ENCODE results near the gene TRABD. TPM values are rescaled to one million over a fixed set of nuclear protein-coding genes. Genes with fewer than 3 reads are reported as not detected.

Gene TRABD
- total RNA-seq, 2 experiments from 2014 or later = 126 to 128 TPM

- intact Hi-C loops (cut with micrococcal nuclease; ENCODE audit: unreplicated experiment) = no loop called here
- no peaks in the 10 kb centered on the region for H3K9me3 ChIP-seq (ENCODE audit: low read length)
- no peaks in the 10 kb centered on the region for H3K9me2 ChIP-seq (ENCODE audit: insufficient read depth, low read length)
- no peak for TF ChIP-seq EZH2phosphoT487 (IDR thresholded peaks at IDR 0.05; ENCODE audit: borderline replicate concordance, low read depth, low read length)
- no peaks in the 10 kb centered on the region for H4K20me1 ChIP-seq (ENCODE audit: insufficient read depth, low read length)
- BruUV-seq (replicated peaks) = no TSS peak
- peaks cover 18% of the 10 kb centered on the region for H3K4me1 ChIP-seq (ENCODE audit: insufficient read depth, low read length, poor library complexity, severe bottlenecking)
- H2AFZ ChIP-seq (ENCODE audit: low read length) = no peak overlapping the region
- POLR2A ChIA-PET = no interaction called here
- no peak overlapping the region for H3K27ac ChIP-seq (ENCODE audit: low read depth, low read length, poor library complexity, severe bottlenecking)
- no peak for DNase-seq (ENCODE audit: low spot score)
- H3K79me2 ChIP-seq (ENCODE audit: insufficient read depth, low read depth, low read length) = peaks cover 22% of the 10 kb centered on the region
- H3K4me2 ChIP-seq (ENCODE audit: low read length) = no peak overlapping the region
- H3K4me3 ChIP-seq (ENCODE audit: low read depth, low read length, poor library complexity, severe bottlenecking) = no peak overlapping the region
- CTCF ChIA-PET (ENCODE audit: unreplicated experiment) = no interaction called here
- peaks cover 9% of the 10 kb centered on the region for H3K36me3 ChIP-seq (ENCODE audit: insufficient read depth, low read length)
Measured at GRCh38 chr22:50183141-50183971, 2.4 kb upstream of the TRABD start.

- Histone ChIP-seq H3K36me3 (ENCODE audit: insufficient read depth, low read length) (peaks cover 17% of the 10 kb centered on the region), H3K9me2 (ENCODE audit: insufficient read depth, low read length) (no peaks in the 10 kb centered on the region), H3K4me2 (ENCODE audit: low read length) (peak overlapping the region; percentile 73; the same call in 1 of the 2 replicates), H4K20me1 (ENCODE audit: insufficient read depth, low read length) (no peaks in the 10 kb centered on the region), H3K27ac (ENCODE audit: low read depth, low read length, poor library complexity, severe bottlenecking) (no peak overlapping the region), H3K4me3 (ENCODE audit: low read depth, low read length, poor library complexity, severe bottlenecking) (peak overlapping the region; percentile 68), H2AFZ (ENCODE audit: low read length) (no peak overlapping the region), H3K4me1 (ENCODE audit: insufficient read depth, low read length, poor library complexity, severe bottlenecking) (peaks cover 27% of the 10 kb centered on the region), H3K79me2 (ENCODE audit: insufficient read depth, low read depth, low read length) (peaks cover 29% of the 10 kb centered on the region), H3K9me3 (ENCODE audit: low read length) (no peaks in the 10 kb centered on the region)
- TF ChIP-seq EZH2phosphoT487 (IDR thresholded peaks at IDR 0.05; ENCODE audit: borderline replicate concordance, low read depth, low read length) (no peak), CTCF (conservative IDR thresholded peaks at IDR 0.05; ENCODE audit: low read length) (no peak)
- DNase-seq (ENCODE audit: low spot score) = no peak
- CTCF ChIA-PET (ENCODE audit: unreplicated experiment) = no interaction called here
- BruUV-seq (replicated peaks) = no TSS peak
- POLR2A ChIA-PET = no interaction called here
- intact Hi-C loops (cut with micrococcal nuclease; ENCODE audit: unreplicated experiment) = no loop called here
Measured at GRCh38 chr22:50184004-50184901, 1.5 kb upstream of the TRABD start.

- H3K9me3 ChIP-seq (ENCODE audit: low read length) = no peaks in the 10 kb centered on the region
- H3K4me1 ChIP-seq (ENCODE audit: insufficient read depth, low read length, poor library complexity, severe bottlenecking) = peaks cover 34% of the 10 kb centered on the region
- H2AFZ ChIP-seq (ENCODE audit: low read length) = peak overlapping the region; percentile 26; the same call in 1 of the 2 replicates
- peak overlapping the region; percentile 73 for H3K4me2 ChIP-seq (ENCODE audit: low read length)
- H3K79me2 ChIP-seq (ENCODE audit: insufficient read depth, low read depth, low read length) = peaks cover 29% of the 10 kb centered on the region
- no TSS peak for BruUV-seq (replicated peaks)
- no peaks in the 10 kb centered on the region for H4K20me1 ChIP-seq (ENCODE audit: insufficient read depth, low read length)
- no peak for DNase-seq (ENCODE audit: low spot score)
- H3K36me3 ChIP-seq (ENCODE audit: insufficient read depth, low read length) = peaks cover 17% of the 10 kb centered on the region
- intact Hi-C loops (cut with micrococcal nuclease; ENCODE audit: unreplicated experiment) = no loop called here
- H3K27ac ChIP-seq (ENCODE audit: low read depth, low read length, poor library complexity, severe bottlenecking) = no peak overlapping the region
- TF ChIP-seq EZH2phosphoT487 (IDR thresholded peaks at IDR 0.05; ENCODE audit: borderline replicate concordance, low read depth, low read length) (no peak), CTCF (conservative IDR thresholded peaks at IDR 0.05; ENCODE audit: low read length) (no peak)
- ChIA-PET CTCF (ENCODE audit: unreplicated experiment) (no interaction called here), POLR2A (no interaction called here)
- H3K4me3 ChIP-seq (ENCODE audit: low read depth, low read length, poor library complexity, severe bottlenecking) = peak overlapping the region; percentile 68
- no peaks in the 10 kb centered on the region for H3K9me2 ChIP-seq (ENCODE audit: insufficient read depth, low read length)
Measured at GRCh38 chr22:50184902-50185374, 775 bp upstream of the TRABD start.

Data from OCI-LY7 (cell line).